Measurements from ENCODE around the gene THRAP3.

The THRAP3 gene

DNA sequence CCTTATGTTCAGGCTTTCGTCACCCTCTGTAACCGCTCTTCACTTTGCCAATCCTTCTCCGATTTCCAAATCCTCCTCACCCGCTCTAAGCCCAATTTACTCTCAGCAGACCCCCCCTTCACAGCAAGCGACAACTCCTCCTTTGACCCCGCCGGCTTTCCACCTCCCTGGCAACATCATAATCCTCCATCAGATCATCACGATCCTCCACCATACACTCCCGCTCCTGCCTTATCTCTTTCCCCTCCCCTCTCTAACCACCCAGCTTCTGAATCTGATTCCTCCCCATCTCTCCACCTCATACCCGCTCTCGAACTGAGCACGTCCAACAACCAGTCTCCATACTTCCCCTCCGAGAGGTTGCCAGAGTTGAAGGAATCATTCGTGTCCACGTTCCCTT lies 106.7 kb downstream of the THRAP3 start:
- DNase-seq: no peak

DNA sequence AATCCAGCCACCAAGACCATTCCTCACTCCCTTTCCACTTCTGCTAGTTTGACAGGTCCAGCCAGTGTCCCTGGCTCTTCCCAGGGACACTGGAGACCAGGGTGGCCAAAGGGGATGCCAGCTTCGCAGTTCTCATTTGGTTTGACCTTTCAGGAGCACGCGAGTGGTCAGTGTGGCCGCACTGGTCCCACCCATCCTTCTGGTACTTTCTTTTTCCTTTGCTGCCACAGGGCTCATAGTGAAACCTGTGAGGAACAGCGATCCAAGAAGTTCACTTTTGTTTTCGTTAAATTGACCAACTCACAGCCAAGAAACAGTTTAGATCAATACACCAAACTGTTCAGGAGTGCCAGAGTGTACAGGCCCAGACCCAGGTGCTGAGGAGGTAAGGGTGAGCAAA lies 113.6 kb downstream of the THRAP3 start:
- no peak for DNase-seq

DNA sequence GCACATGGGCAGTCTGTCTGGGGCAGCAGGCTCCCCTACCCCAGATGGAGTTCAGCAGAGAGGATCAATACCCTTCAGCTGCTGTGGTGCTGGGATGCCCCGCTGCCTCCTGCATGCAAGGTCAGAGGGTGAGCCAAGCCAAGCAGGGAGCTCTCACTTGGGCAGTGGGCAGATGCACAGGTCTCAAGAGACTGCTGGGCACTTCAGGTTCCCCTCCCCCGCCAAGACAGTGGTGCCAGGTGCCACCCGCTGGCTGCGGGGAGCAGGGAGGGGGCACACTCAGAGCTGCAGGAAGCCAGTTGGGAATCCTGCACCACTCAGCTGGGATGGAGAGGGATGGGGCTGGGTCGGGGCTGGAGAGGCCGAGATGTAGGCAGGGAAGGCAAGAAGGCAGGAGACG lies 115.0 kb downstream of the THRAP3 start:
- DNase-seq: no peak

DNA sequence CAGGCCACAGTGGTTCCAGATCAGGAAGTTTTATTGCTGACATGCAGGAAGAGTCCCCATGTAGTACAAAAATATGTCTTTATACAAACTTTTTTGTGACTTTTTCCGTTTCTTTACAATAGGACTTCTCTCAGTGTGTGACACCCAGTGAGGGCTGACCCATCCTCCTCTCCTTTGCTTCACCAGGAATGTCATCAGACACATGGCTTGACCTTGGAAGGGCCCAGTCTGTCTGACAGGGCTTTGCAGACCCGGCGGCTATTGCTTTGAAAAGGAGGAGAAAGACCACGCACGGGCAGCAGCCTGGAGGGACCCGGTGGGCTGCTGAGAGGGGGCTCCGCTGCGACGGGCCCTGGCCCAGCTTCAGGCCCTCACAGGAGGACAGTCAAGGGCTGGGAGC lies 115.4 kb downstream of the THRAP3 start:
- DNase-seq: no peak

DNA sequence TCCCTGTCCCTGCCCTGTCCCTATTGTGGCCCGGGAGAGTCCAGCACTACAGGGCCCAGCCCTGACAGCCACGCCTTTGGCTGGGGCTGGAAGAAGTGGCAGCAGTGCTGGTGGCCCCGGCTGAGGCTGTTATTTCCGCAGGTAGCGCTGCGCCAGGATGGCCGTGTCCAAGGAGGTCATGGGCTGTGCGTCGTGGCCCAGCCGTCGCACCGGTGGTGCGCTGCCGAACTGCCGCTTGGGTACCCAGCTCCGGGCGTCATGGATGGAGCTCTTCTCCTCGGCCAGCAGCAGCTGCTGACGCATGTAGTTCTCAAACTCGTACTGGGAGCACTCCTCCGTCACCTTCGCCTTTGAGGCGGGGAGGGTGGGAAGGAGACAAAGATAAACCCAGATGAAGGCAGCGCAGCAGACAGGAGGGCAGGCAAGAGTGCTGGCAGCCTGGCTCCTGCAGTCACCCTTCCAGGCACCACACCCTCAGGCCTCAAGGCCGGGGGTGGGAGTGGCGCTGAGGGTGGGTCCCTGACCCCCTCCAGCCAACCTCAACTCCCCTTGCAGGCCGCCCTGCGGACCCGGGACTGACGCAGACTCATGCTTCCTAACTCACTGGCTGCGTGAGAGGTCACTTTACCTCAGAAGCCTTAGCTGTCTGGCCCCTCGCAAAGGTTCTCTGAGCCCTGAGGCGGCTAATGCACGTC lies 117.5 kb downstream of the THRAP3 start:
- no peak for DNase-seq

DNA sequence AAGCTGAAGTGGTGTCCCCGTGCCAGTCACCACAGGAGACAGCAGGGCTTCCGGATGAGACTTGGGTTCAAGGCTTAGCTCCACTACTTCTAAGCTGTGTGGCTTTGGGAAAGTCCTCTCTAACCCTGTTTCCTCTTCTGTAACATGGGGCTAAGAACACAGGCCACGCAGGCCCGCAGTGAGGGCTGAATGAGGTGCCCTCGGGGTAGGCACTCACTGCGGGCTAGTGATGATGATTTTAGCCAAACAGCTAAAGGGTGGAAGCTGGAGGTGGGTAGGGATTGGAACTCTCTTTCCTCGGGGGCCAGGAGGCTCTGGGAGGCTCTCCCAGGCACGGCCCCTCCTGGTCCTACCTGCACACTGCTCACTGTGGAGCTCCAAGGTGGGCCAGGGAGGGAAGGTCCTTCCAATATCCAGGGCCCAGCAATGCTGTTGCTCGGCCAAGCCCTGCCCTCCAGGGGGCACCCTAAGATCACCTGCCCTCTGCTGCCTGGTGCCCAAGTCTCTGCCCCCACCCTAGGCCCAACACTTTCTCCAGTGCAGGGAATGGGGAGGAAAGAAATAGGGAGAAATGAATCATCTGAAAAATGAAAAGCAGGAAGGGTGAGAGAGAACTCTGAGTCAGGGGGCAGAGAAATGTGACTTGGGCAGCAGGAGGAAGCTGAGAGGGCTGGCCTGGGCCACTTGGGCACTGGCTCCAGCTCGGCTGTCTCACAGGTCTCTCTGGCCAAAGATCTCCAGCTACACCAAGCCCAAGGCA lies 118.4 kb downstream of the THRAP3 start:
- DNase-seq: peak; percentile 37

DNA sequence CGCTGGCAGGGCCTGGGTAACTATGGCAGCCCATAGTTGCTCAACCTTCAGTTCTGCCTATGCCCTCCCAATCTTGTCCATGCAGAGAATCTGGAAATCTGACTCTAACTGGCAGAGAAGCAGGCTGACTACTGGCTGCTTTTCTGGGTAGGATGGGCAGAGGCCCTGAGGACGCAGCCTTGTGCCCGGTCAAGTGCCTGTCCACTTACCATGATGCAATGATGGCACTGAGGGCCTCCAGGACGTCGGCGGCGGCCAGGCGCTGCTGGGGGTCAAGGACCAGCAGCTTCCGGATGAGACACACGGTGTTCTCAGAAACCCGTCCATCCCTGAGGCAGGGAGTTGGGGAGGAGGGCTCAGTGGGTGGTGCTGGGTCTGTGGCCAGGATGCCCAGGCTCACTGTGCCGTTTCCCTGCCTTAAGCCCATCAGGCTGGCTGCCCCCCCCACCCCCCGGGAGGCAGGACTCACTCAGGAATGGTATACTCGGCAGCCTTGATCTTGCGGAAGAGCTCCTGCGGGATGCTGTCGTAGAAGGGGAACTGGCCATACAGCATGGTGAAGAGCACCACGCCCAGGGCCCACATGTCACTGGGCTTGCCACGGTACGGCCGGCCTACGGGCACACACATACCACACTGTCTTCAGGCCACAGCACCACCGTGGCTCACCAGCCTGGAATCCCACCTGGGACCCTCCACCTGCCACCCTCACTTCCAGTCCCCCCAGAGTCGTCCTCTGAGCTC lies 119.6 kb downstream of the THRAP3 start:
- no peak for DNase-seq

DNA sequence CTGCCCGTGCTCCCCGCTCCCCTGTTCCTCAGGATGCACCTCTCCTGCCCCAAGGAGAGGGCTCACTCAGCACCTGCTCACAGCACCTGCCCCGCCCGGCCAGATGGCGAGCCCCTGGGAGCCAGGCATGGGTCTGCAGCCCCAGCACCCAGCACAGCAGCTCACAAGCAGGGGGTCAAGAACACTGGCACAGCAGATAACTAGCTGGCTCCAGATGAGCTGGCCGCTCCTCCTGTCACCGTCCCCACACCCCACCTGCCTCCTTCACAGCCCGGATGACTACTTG lies 120.1 kb downstream of the THRAP3 start:
- no peak for DNase-seq

DNA sequence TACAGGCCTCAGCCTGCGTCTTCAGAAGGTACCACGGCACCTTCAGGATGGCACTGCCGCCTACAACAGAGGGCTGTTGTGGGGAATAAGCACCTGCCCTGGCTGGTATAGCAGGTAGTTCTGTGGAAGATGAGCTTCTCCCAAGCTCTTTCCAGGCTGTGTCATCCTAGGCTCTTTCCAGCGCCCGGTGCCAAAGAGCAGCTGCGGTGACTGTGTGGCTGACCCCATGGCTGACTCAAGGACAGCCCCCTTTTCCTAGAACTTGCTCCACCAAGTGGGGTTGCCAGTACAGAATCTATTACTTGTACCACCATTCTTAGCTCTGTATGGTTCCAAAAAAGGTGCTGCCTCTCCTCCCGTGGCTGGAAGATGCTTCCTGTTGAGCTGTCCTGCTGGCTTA lies 121.1 kb downstream of the THRAP3 start:
- no peak for DNase-seq

DNA sequence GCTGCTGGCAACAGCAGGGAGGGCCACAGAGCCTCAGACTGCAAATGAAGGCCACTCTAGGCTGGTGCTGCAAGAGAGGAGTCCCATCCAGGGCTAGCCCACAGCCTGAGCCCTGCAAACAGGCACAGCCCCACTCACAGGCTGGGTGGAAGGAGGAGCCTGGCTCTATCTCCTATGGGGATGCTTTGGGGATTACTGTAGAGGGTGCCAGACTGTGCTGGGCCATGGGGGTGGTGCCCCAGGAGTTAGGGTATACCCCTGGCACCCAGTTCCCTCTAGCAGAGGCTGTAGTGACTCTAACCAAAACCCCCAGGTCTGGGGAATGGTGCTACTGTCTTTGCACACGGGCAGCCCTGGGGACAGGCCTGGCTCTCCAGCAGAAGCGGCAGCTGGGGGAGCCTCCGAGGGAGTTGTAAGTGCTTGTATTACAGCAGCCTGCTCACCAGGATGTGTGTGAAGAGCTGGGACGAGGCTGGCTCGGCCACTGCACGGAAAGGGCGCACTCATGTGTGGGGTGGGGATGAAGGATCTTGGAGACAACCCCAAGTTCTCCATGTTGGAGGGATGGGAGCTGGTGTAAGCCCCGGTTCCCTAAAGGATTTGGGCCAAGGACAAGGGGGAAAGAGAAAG lies 122.6 kb downstream of the THRAP3 start:
- no peak for DNase-seq

DNA sequence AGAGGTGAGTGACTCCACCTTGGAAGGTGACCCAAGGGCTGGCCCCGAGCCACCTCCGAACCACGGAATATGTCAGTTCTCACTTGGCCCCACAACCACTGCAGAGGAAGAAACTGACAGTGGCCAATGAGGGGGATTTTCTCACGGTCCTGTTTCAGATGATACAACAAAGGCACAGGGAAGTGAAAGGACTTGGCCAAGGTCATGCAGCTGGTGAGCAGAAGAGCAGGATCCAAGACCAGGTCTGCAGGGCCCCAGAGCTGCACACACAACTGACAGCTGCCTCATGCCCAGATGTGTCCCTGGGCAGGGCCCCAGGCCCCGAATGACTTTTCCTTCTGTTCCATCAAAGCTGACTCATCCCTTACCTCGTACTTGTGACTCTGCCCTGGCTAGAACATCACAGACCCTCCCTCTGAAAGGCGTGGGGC lies 125.0 kb downstream of the THRAP3 start:
- DNase-seq: no peak

DNA sequence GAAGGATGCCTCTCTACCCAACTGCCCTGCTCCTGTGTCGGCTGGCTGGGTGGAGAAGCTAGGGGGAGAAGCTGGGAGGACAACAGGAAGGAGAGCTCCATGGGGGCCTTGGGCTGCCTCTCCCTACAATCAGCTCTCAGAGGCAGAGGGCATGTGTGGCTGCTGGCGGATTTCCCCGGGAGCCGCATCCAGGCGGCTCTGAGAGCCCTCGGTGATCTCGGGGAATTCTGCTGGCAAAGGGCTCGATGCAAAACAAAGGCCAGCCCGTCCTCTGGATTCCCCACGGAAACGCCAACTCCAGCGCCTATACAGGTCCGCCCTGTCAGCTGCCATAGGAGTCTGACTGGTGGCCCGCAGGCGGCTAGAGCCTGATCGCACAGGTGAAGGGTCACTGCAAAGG lies 125.6 kb downstream of the THRAP3 start:
- DNase-seq: no peak

DNA sequence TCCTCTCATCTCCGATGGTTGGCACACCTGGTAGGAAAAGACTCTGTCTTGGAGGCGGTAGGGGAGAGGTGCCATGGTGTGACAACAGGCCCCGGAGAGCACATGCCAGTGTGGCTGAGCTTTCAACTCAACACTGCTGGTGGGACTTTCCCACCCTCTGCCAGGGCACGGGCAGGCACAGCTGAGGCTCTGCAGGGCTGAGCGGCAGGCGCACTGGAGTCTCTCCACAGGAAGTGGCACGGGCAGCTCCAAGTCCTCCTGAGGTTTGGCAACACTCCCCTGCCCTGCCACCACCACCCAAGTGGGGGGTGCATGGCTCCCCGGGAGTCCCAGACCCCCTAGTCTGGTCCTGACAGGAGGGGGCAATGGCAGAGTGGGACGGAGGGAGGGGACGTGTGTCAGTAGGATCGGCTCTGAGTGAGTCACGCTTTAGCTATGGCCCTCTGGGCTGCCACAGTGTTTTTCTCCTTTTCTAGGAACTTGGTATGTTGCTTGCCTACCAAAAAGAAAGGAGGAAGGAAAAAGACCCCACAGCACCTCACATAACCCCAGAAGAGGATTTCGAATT lies 126.5 kb downstream of the THRAP3 start:
- peak; percentile 17 for DNase-seq

DNA sequence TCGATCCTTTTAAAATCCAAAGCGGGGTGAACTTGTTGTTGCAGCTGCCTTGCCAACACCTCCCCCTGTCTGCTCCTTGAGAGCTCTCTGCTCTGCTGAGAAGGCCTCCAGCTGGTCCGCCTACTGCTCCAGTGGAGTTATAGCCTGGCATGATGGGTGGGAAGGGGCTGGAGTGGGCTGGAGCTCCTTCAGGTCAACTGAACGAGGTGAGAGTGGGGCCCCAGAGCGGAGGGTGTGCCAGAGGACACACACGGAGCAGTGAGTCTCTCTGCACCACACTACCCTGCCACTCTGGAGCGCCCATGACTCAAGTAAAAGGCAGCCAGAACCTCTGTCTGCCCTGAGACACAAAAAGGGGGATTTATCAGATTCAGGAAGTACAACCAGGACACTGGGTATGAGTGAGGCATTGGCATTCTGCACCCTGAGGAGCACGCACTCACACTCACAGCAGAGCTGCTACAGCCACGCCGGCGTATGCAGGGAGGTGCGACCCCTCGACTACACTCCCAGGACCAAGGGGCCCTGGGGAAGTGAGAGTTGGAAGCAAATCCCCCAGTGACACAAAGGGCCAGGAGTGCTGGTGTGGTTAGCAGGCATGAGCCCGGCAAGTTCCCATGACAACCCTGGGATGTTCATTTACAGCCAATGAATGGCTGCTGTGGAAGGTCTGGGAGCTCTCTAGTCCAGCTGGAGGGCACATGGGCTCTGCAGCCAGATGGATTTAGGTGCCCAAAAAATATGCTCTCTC lies 127.2 kb downstream of the THRAP3 start:
- DNase-seq: no peak

DNA sequence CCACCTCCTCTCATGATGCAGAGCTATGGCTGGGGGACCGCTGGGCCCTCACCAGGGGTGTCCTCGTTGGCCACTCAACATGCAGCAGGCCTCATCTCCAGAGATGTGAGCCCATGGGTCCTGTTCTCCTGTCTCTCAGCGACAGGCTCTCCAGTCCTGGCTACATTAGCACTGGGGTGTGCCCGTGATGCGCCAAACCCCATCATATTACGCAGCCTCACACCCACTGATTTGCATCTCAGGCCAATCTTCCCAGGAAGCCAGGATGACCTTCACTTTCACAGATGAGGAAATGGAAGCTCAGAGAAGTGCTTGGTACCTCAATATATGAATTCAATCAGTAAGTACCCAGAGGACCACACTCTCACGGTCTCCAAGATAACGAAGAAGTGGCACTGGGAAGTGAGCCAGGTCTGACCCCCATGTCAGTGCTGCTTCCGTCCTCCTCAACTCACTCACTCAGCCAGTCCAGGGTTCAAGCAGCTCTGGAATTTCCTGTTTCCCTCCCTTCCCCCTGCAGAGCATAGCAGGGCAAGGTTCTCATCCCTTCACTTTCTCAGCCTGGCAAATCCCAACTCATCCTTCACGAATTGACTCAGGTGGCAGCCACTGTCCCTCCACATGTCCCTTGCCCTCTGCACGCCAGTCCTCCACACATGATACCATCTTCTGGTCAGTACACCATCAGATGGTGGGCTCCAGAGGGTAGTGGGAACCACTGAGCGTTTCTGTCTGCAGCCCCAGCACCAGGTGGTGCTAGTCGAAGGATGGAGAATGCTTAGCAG lies 128.1 kb downstream of the THRAP3 start:
- DNase-seq: no peak

DNA sequence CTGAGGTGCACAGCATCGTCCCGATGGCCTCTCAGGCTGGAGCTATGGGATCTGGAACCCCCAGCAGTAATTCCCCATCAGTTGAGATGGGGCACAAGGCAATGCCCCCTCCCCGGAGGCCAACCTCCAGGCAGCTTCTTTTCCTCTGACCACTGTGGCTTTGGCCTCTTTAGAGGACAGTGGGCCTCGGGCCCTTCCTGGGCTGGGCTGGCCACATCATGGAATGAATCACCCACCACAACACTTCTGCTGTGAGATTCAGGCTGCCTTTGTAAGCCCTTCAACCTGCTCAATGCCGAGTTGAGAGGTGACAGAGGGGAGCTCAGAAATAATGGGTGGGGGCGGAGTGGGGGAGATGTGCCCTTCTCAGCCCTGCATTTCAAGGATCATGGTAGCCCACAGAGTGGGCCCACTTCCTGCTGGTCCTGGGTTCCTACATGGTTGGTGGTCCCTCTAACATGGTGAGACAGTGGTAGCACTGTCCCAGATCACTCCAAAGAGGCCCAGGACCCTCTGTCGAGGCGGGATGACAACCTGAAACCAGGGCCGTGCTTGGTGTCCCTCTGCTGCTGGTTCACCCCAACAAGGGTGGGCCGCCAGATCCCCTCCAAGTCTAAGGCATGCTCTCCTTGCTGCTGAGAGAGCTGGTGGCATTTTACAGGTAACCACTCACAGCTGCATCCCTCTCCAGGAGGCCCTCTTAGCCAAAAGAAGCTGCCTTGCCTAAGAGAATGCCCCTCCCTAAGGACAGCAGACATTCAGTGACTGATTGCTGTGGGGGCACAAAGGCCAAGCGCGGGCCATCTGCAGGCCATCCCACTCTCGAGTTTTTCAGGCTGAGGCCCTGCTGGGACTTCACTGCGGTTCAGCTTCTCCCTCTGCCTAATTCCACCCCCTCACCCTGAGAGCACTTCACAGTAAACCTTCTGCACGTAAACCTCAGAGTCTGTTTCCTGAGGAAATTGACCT lies 129.0 kb downstream of the THRAP3 start:
- no peak for DNase-seq

DNA sequence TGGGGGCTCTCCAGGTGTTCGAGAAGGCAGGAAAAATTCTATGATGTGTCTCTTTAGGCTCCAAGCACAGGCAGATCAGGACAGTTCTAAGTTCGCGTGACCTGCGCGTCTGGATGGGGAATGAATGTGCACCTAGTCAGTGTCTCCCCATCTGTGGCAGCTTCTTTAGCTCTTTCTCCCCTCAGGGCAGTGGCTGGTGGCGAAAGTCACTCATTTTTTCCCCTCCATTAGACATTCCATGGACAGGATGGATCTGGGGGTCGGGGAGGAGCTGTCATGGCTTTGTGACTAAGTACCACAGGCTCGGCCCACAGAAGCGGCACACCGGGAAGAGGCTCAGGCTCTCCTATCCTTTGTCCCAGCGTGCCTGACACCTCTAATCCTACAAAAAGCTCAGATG lies 130.2 kb downstream of the THRAP3 start:
- no peak for DNase-seq
